IPS DF 6.9 (cell line): ENCODE measurements around the gene ERICH6B.

Experiments used
- DNase-seq: peaks from one replicate; pipeline ENCODE4 v3.0.0-alpha.2; 2013; ENCODE audit warnings: low read depth, low spot score
- H3K27ac ChIP-seq: one replicate; pipeline ENCODE4 v1.5.1; 2013; ENCODE audit warnings: low read length, control low read depth
- H3K27me3 ChIP-seq: 2 replicates; pipeline ENCODE4 v1.6.1; 2013; ENCODE audit warnings: mild to moderate bottlenecking, low read length; ENCODE audit not compliant: control insufficient read depth, insufficient read depth
- H3K36me3 ChIP-seq: 2 replicates; pipeline ENCODE4 v1.6.1; 2013; ENCODE audit warnings: low read length; ENCODE audit not compliant: control insufficient read depth, insufficient read depth
- H3K4me1 ChIP-seq: 2 replicates; pipeline ENCODE4 v1.6.1; 2013; ENCODE audit warnings: low read length; ENCODE audit not compliant: control insufficient read depth, insufficient read depth
- H3K4me3 ChIP-seq: 2 replicates; pipeline ENCODE4 v1.5.1; 2013; ENCODE audit warnings: mild to moderate bottlenecking, low read length
- H3K9me3 ChIP-seq: 2 replicates; pipeline ENCODE4 v1.6.1; 2013; ENCODE audit warnings: low read length, inconsistent platforms; ENCODE audit not compliant: control insufficient read depth, insufficient read depth
- WGBS: extraction: QIAGEN DNeasy Blood & Tissue Kit; methylation state at CpG from one replicate; pipeline ENCODE4 v1.1.7; 2013; ENCODE audit warnings: mixed read lengths, missing lambda C conversion rate; ENCODE audit not compliant: insufficient read length, insufficient coverage; 5-methylcytosine and 5-hydroxymethylcytosine counted together

Gene ERICH6B

DNA sequence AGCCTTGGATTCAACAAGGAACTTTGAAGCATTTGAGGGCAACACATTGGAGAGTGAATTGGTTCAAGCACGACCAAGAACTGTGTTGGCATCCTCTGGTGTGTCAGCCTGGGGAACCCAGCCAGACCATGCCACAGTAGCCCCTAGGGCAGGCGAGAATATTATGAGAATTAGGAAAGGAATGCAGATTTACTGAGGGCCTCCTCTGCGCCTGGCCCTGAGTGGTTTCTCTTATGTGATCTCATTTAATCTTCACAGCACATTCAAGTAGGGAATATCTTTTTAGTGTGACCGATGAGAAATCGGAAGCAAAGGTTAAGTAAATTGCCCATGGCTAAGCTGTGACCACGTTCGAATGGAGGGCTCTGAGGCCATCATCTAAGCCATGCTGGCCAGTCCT is 15.3 kb upstream of the ERICH6B start:
- H3K27ac ChIP-seq, result no peak overlapping the region
- no peaks in the 10 kb centered on the region for H3K27me3 ChIP-seq
- H3K9me3 ChIP-seq, result no peaks in the 10 kb centered on the region
- peaks cover 1% of the 10 kb centered on the region; the same call in 1 of the 2 replicates for H3K4me1 ChIP-seq
- no peak overlapping the region for H3K4me3 ChIP-seq
- DNase-seq, result no peak
- no CpG with 5 or more reads among the region's 7 CpGs for WGBS
- H3K36me3 ChIP-seq, result no peaks in the 10 kb centered on the region

GRCh38 chr13:45629940-45630339 is 14.4 kb upstream of the ERICH6B start:
- H3K4me1 ChIP-seq, result peaks cover 1% of the 10 kb centered on the region; the same call in 1 of the 2 replicates

DNA sequence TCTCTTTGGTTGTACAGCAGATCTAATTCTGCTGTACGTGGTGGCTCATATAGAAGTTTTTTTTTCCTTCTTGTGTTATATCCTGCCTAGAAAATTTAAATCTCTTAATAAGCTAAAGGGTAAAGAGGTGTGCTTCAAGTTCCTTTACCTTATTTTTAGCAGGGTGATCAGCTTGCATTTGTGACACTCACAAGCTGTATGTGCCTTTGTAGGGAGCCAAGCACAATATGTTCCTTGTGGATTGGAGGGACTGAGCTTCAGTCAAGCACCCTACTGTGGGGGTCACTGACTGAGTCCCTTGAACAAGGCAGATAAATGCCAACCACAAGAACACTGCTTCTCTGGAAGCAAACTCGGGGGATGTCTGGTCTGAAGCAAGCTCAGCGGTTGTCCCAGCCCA is 12.6 kb upstream of the ERICH6B start:
- Histone ChIP-seq H3K4me1 (peaks cover 1% of the 10 kb centered on the region; the same call in 1 of the 2 replicates), H3K4me3 (no peak overlapping the region), H3K36me3 (no peaks in the 10 kb centered on the region), H3K27ac (no peak overlapping the region), H3K27me3 (no peaks in the 10 kb centered on the region), H3K9me3 (no peaks in the 10 kb centered on the region)
- DNase-seq, result no peak
- WGBS, result no CpG with 5 or more reads among the region's 3 CpGs

More at GRCh38 chr13:45629940-45630339, 14.4 kb upstream of the ERICH6B start:
- Histone ChIP-seq H3K4me3 (no peak overlapping the region), H3K36me3 (no peaks in the 10 kb centered on the region), H3K9me3 (no peaks in the 10 kb centered on the region), H3K27ac (no peak overlapping the region), H3K27me3 (no peaks in the 10 kb centered on the region)
- no peak for DNase-seq
- WGBS, result no CpG with 5 or more reads among the region's 1 CpG

DNA sequence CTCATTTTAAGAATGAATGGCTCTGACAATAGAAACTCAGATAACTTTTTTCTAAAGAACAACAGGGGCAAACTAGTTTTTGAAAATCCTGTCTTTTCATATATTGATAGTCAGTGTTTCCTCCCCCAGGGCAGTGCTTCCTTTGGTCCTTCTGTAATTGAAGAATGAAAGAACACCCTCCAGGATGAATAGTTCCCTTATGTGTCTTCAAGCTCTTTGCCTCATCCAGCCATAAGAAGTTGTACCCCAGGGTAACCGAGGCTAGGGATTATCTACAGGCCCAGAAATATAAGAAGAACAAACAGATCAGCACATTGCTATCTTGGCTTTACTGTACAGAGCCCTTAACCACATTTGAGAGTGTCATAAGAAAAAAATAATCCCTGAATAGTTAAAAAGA is 12.1 kb upstream of the ERICH6B start:
- Histone ChIP-seq H3K4me1 (peaks cover 1% of the 10 kb centered on the region; the same call in 1 of the 2 replicates), H3K9me3 (no peaks in the 10 kb centered on the region), H3K36me3 (no peaks in the 10 kb centered on the region), H3K4me3 (no peak overlapping the region), H3K27me3 (no peaks in the 10 kb centered on the region), H3K27ac (no peak overlapping the region)
- DNase-seq, result no peak
- no CpG with 5 or more reads among the region's 1 CpG for WGBS

GRCh38 chr13:45626731-45627374 is 11.3 kb upstream of the ERICH6B start:
- Histone ChIP-seq H3K36me3 (no peaks in the 10 kb centered on the region), H3K27me3 (no peaks in the 10 kb centered on the region), H3K4me1 (peaks cover 2% of the 10 kb centered on the region; the same call in 1 of the 2 replicates), H3K27ac (no peak overlapping the region), H3K9me3 (no peaks in the 10 kb centered on the region), H3K4me3 (no peak overlapping the region)
- WGBS, result no CpG with 5 or more reads among the region's 4 CpGs
- DNase-seq, result no peak

GRCh38 chr13:45623516-45624090 is 8.1 kb upstream of the ERICH6B start:
- no peak for DNase-seq
- H3K36me3 ChIP-seq, result no peaks in the 10 kb centered on the region
- no peak overlapping the region for H3K4me3 ChIP-seq
- no peak overlapping the region for H3K27ac ChIP-seq
- no peaks in the 10 kb centered on the region for H3K9me3 ChIP-seq
- 100% methylated on average over 1 of the region's 5 CpGs for WGBS
- H3K4me1 ChIP-seq, result peaks cover 4% of the 10 kb centered on the region; the same call in 1 of the 2 replicates
- H3K27me3 ChIP-seq, result no peaks in the 10 kb centered on the region

GRCh38 chr13:45621950-45622349 is 6.4 kb upstream of the ERICH6B start:
- H3K9me3 ChIP-seq, result no peaks in the 10 kb centered on the region
- WGBS, result no CpG with 5 or more reads among the region's 6 CpGs
- H3K36me3 ChIP-seq, result no peaks in the 10 kb centered on the region
- H3K4me3 ChIP-seq, result no peak overlapping the region
- H3K27ac ChIP-seq, result no peak overlapping the region
- no peaks in the 10 kb centered on the region for H3K27me3 ChIP-seq
- DNase-seq, result no peak
- H3K4me1 ChIP-seq, result peaks cover 4% of the 10 kb centered on the region; the same call in 1 of the 2 replicates

DNA sequence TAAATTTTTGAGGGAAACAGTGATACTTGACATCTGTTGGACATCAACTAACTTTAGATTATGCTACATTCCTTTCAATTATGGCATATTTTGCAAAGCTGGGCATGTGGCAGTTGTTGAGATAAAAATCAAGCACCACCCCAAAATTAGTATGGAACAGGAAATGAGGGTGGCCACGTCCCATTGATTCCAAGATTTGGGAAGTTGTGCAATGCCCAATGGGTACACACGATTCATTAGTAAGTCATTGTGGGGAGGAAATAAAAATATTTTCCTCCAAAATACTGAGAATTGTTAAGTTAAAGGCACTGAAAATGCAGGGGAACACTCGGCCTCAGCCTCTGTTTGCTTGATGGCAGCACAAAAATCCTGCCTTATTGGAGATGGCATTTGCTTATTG is 7.6 kb downstream of the ERICH6B start:
- H3K27me3 ChIP-seq, result no peaks in the 10 kb centered on the region
- no CpG with 5 or more reads among the region's 3 CpGs for WGBS
- H3K9me3 ChIP-seq, result no peaks in the 10 kb centered on the region
- no peak for DNase-seq
- no peaks in the 10 kb centered on the region for H3K36me3 ChIP-seq
- H3K4me1 ChIP-seq, result no peaks in the 10 kb centered on the region
- H3K4me3 ChIP-seq, result no peak overlapping the region
- H3K27ac ChIP-seq, result no peak overlapping the region

GRCh38 chr13:45604892-45605291 is 10.6 kb downstream of the ERICH6B start:
- Histone ChIP-seq H3K27me3 (no peaks in the 10 kb centered on the region), H3K36me3 (no peaks in the 10 kb centered on the region), H3K27ac (no peak overlapping the region), H3K9me3 (no peaks in the 10 kb centered on the region), H3K4me1 (no peaks in the 10 kb centered on the region), H3K4me3 (no peak overlapping the region)
- no peak for DNase-seq
- WGBS, result no CpG with 5 or more reads among the region's 4 CpGs

- Histone ChIP-seq H3K4me1 (no peaks in the 10 kb centered on the region), H3K36me3 (no peaks in the 10 kb centered on the region), H3K4me3 (no peak overlapping the region), H3K27me3 (no peaks in the 10 kb centered on the region), H3K27ac (no peak overlapping the region), H3K9me3 (no peaks in the 10 kb centered on the region)
- no peak for DNase-seq
- no CpG with 5 or more reads among the region's 4 CpGs for WGBS
Observed at GRCh38 chr13:45603338-45603737, 12.2 kb downstream of the ERICH6B start.
